Adrenal gland (tissue), 12 donors: ENCODE results near the gene ANXA6. TPM values are rescaled to one million over a fixed set of nuclear protein-coding genes. Genes with fewer than 3 reads are reported as not detected.

Source experiments
- DNase-seq, 7 donors: peaks; one replicate each; pipeline ENCODE4 v3.0.0-alpha.2; 2019 to 2020
- H3K27ac ChIP-seq, 5 donors: fragments of 200-600 bp; sonication (generic) in 4 of 5; 1 replicate in 3 of 5; 2 replicates in 2 of 5; pipeline versions ENCODE4 v1.5.1 to v1.8.0; 2016 to 2020; ENCODE audit warnings: mild to moderate bottlenecking in 1 of 5
- H3K27me3 ChIP-seq: fragments of 200-600 bp; 2 replicates; pipeline ENCODE4 v1.8.0; 2021
- H3K36me3 ChIP-seq, 2 donors: fragments of 200-600 bp; replicated peaks in 1 of 2; 1 replicate in 1 of 2; 2 replicates in 1 of 2; pipeline versions ENCODE4 v1.5.1 to v1.8.0; 2018 to 2022
- H3K4me1 ChIP-seq, 2 donors: fragments of 200-600 bp; replicated peaks in 1 of 2; 1 replicate in 1 of 2; 2 replicates in 1 of 2; pipeline versions ENCODE4 v1.5.1 to v1.8.0; 2018 to 2021
- H3K4me3 ChIP-seq, 4 donors: fragments of 200-600 bp; sonication (generic) in 3 of 4; one replicate each; pipeline ENCODE4 v1.5.1; 2016 to 2018
- H3K9me3 ChIP-seq, 3 donors: fragments of 200-600 bp; sonication (generic) in 1 of 3; replicated peaks in 1 of 3; 1 replicate in 2 of 3; 2 replicates in 1 of 3; pipeline versions ENCODE4 v1.5.1 to v1.8.0; 2016 to 2021
- CTCF ChIP-seq, 6 experiments: fragments of 450-650 bp in 4 of 6; fragments of 200-600 bp in 2 of 6; sonication (generic) in 1 of 6; IDR thresholded peaks; 1 replicate in 5 of 6; 2 replicates in 1 of 6; pipeline versions ENCODE4 v1.5.1 to v1.8.0; 2016 to 2021; ENCODE audit warnings: antibody characterized with exemption in 6 of 6, mild to moderate bottlenecking in 2 of 6, moderate library complexity in 1 of 6
- POLR2A ChIP-seq, 2 donors: fragments of 450-650 bp; IDR thresholded peaks; one replicate each; pipeline ENCODE4 v1.6.1; 2017; ENCODE audit warnings: antibody characterized with exemption in 2 of 2, mild to moderate bottlenecking in 2 of 2, moderate library complexity in 1 of 2
- WGBS, 4 donors: extraction: QIAGEN DNeasy Blood & Tissue Kit in 2 of 4; methylation state at CpG; one replicate each; pipeline versions ENCODE4 v1.1.5 to v1.1.7; 2013 to 2017; 5-methylcytosine and 5-hydroxymethylcytosine counted together
- intact Hi-C, 2 donors: fragments of 100-400 bp; cut with DNase I; formaldehyde crosslinking; loops; one replicate each; pipeline versions ENCODE4 v1.14.1 to v1.15.0; 2022 to 2023
- polyA plus RNA-seq, 3 donors: library from polyadenylated mRNA; stranded (reverse); fragments of 200-250 nt in 2 of 3; fragments of 350-450 nt in 1 of 3; fragmentation: Illumina TruSeq in 1 of 3; extraction: RNeasy Lipid Tissue Mini Kit (QIAGEN cat#74804) in 1 of 3; gene quantifications; one replicate each; pipeline ENCODE4 v1.2.3, GENCODE V29; 2013 to 2014
- total RNA-seq, 9 donors: library from RNA; depleted of rRNA in 4 of 9; stranded (reverse); fragments of >200 nt in 4 of 9; fragments of 120-200 nt in 1 of 9; fragmentation: NEBNext Ultra II Directional in 1 of 9; extraction: Animal tissue kit (Norgen Biotek cat#: 25700) in 1 of 9; gene quantifications; one replicate each; pipeline versions ENCODE4 v1.1.0 to v1.2.4, GENCODE V29; 2013 to 2023
- donor health status: healthy with polysubstance abuse.
- donor health status: Bipolar disorder and iron deficiency.
- donor health status: DM: yes; HTN: yes; CAD: no.
- donor health status: DM: no; HTN: no; CAD: no.
- donor health status: DM: no; HTN: no; CAD: no.
- donor health status: DM: yes; HTN: yes; CAD: no.

Gene ANXA6
- total and polyA plus RNA-seq, 12 donors = 115 to 382 (median 212) TPM

- WGBS, 4 donors = 85 to 92% (median 90%) methylated on average over 3 to 7 of the region's 7 CpGs
- H3K36me3 ChIP-seq = peaks cover 0 to 25% of the 10 kb centered on the region in 2 donors
- no peak overlapping the region for H3K4me3 ChIP-seq
- peaks cover 0 to 8% of the 10 kb centered on the region in 2 donors for H3K4me1 ChIP-seq
- DNase-seq = peak in 1 of 7 donors; percentile 30
- intact Hi-C loops = no loop called here
- H3K27ac ChIP-seq = peak overlapping the region in 1 of 5 donors; percentile 38
- TF ChIP-seq POLR2A (IDR thresholded peaks at IDR 0.05) = no peak
- no peaks in the 10 kb centered on the region for H3K27me3 ChIP-seq
- H3K9me3 ChIP-seq = no peaks in the 10 kb centered on the region
Observed at GRCh38 chr5:151183456-151184245, 26.1 kb upstream of the ANXA6 start.

GRCh38 chr5:151182976-151183375 is 25.4 kb upstream of the ANXA6 start:
- peaks cover 0 to 8% of the 10 kb centered on the region in 2 donors for H3K4me1 ChIP-seq

GRCh38 chr5:151182524-151182900 is 24.9 kb upstream of the ANXA6 start:
- Histone ChIP-seq H3K4me1 (peaks cover 0 to 8% of the 10 kb centered on the region in 2 donors), H3K27me3 (no peaks in the 10 kb centered on the region), H3K36me3 (peaks cover 0 to 25% of the 10 kb centered on the region in 2 donors), H3K4me3 (no peak overlapping the region), H3K9me3 (no peaks in the 10 kb centered on the region), H3K27ac (peak overlapping the region in 2 of 5 donors; percentile 29 to 38)
- 75 to 79% (median 77%) methylated on average over 3 to 4 of the region's 4 CpGs for WGBS, 4 donors
- peak in 1 of 7 donors; percentile 29 for DNase-seq
- TF ChIP-seq CTCF (IDR thresholded peaks at IDR 0.05) (no peak), POLR2A (IDR thresholded peaks at IDR 0.05) (no peak)
- intact Hi-C loops = no loop called here

More at GRCh38 chr5:151182976-151183375, 25.4 kb upstream of the ANXA6 start:
- WGBS, 4 donors = 79 to 92% (median 82%) methylated on average over 8 of the region's 8 CpGs
- intact Hi-C loops = no loop called here
- Histone ChIP-seq H3K27me3 (no peaks in the 10 kb centered on the region), H3K36me3 (peaks cover 0 to 25% of the 10 kb centered on the region in 2 donors), H3K4me3 (no peak overlapping the region), H3K9me3 (no peaks in the 10 kb centered on the region), H3K27ac (peak overlapping the region in 1 of 5 donors; percentile 38)
- DNase-seq = peak in 1 of 7 donors; percentile 40
- TF ChIP-seq CTCF (IDR thresholded peaks at IDR 0.05) = no peak
- TF ChIP-seq POLR2A (IDR thresholded peaks at IDR 0.05) = no peak

- no peaks in the 10 kb centered on the region for H3K9me3 ChIP-seq
- intact Hi-C loops = no loop called here
- TF ChIP-seq POLR2A (IDR thresholded peaks at IDR 0.05) (no peak), CTCF (IDR thresholded peaks at IDR 0.05) (no peak)
- H3K4me3 ChIP-seq = no peak overlapping the region
- H3K27ac ChIP-seq = peak overlapping the region in 2 of 5 donors; percentile 29 to 44
- 59 to 76% (median 70%) methylated on average over 4 of the region's 4 CpGs for WGBS, 4 donors
- H3K36me3 ChIP-seq = peaks cover 0 to 25% of the 10 kb centered on the region in 2 donors
- peaks cover 0 to 8% of the 10 kb centered on the region in 2 donors for H3K4me1 ChIP-seq
- DNase-seq = peak in 1 of 7 donors; percentile 15
- no peaks in the 10 kb centered on the region for H3K27me3 ChIP-seq
Observed at GRCh38 chr5:151181818-151182523, 24.4 kb upstream of the ANXA6 start.
